ENCODE data around the gene MVK.
A peak's percentile ranks its signal among the peaks of the same experiment; 100 is the strongest.

Gene MVK

GRCh38 chr12:109567967-109568366, 5.6 kb upstream of the MVK start:
- DNase-seq: no peak

GRCh38 chr12:109568486-109568885, 5.1 kb upstream of the MVK start:
- DNase-seq: no peak

DNA sequence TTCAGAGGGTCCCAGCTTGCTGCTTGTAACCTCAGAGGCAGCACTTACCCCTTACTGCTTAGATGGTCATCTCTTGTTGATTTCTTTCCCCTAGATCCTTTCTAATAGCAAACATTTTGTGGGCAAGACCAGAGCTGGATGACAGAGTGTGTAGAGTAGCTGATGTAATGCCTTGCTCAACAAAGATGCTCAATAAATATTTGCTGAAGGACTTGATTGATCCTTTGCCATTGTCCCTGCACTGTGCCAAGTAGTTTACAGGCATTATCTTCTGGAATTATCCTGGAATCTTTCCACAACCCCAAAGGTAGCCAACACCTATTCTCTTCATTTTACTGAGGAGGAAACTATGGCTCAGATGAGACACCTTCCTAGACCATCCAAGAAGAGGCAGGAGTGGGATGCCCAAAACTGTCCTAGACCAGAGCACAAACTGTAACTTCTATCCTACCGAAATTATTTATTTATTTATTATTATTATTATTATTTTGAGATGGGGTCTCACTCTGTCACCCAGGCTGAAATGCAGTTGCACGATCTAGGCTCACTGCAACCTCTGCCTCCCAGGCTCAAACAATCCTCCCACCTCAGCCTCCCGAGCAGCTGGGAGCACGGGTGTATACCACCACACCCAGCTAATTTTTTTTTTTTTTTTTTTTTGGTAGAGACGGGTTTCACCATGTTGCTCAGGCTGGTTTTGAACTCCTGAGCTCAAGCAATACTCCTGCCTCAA, 1.7 kb upstream of the MVK start:
- no peak for DNase-seq

DNA sequence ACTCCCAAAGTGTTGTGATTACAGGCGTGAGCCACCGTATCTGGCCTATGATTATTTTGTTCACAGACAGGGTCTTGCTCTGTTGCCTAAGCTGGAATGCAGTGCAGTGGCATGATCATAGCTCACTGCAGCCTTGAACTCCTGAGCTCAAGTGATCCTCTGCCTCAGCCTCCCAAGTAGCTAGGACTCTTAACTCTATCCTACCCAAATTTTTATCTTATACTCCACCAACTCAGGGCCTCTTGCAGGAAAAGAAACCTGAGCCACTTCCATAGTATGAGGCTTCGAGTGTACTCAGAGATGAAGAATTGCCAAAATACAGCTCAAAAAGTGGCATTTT, 1.1 kb upstream of the MVK start:
- DNase-seq: no peak

- DNase-seq: no peak
These were observed 285 bp downstream of the MVK start for GRCh38 chr12:109573914-109574244.

DNA sequence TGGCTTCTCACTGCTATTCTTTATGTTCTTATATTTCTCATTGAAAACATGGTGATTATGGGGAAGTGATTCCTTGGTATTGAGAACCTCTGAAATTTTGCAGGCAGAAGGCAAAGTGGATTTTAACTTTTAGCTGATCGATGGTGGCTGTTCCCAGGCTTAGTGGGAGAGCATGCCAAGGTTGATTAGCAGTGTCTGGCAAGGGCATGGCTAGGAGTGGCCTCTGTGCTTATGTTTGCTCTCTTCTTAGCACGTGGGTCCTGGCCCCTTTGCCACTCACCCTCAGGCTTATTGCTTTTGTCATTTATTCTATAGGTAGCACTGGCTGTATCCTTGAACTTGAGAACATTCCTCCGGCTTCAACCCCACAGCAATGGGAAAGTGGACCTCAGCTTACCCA, 2.1 kb downstream of the MVK start:
- no peak for DNase-seq

DNA sequence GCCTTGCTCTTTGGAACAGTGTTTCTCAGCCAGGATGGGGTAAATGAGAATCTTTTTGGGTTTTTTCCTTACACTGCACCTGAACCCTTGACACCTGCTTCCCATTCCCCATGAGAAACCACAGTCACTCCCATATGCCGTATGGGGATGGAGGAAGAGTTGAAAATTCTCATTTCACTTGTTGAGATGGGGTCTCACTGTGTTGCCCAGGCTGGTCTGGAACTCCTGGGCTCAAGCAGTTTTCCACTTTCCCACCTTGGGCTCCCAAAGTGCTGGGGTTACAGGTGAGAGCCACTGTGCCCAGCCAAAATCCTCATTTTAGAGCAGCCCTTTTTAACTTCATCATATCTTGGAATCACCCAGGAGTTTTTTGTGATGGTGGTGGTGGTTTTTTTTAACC, 3.7 kb downstream of the MVK start:
- no peak for DNase-seq

- no peak for DNase-seq
These were observed 4.8 kb downstream of the MVK start for GRCh38 chr12:109578330-109578927.

GRCh38 chr12:109579639-109580038, 6.0 kb downstream of the MVK start:
- no peak for DNase-seq

DNA sequence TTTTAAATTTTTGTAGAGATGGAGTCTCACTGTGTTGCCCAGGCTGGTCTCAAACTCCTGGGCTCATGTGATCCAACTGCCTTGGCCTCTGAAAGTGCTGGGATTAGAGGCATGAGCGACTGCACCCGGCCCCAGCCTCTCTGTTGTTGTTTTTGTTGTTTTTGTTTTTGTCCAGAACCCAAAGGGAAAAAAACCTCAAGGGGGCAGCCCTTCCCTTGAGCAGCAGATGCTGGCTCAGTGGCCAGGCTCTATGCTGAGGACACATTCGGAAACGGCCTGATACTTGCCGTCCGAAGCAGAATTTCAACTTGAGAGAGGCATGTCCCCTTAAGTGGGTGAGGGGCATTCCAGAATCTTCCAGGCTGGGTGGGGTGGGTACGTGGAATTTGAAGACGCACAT, 6.7 kb downstream of the MVK start:
- no peak for DNase-seq

GRCh38 chr12:109580684-109581333, 7.2 kb downstream of the MVK start:
- DNase-seq: peak; percentile 94

DNA sequence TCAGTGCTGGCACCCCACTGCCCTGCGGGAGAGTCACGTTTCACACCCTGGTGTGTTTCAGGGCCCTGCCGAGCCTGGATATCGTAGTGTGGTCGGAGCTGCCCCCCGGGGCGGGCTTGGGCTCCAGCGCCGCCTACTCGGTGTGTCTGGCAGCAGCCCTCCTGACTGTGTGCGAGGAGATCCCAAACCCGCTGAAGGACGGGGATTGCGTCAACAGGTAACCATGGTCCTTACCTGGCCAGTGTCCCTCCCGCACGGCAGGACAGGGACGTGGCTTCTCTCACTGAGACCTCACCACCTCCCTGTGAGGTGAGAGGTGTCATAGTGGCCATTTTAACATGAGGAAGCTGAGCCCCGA, 7.7 kb downstream of the MVK start:
- no peak for DNase-seq

DNA sequence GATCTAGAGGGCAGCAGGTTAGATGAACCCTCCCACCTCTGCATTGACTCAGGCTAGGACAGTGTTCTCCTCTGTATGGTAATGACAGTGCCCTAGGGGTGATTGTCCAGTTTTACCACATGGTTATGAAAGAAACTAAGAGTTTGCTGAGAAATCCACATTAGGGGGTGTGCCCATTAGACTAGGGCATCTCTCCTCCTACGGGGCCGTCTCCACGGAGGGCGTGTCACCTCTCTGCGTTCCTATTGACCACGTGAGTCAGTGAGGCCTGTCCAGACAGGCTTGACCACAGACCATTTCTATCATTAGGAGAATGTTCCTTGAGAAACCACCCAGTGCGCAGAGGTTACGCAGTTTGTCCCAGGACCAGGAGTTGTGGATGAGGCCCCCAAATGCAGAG, 8.3 kb downstream of the MVK start:
- no peak for DNase-seq

GRCh38 chr12:109582636-109583035, 9.0 kb downstream of the MVK start:
- no peak for DNase-seq

DNA sequence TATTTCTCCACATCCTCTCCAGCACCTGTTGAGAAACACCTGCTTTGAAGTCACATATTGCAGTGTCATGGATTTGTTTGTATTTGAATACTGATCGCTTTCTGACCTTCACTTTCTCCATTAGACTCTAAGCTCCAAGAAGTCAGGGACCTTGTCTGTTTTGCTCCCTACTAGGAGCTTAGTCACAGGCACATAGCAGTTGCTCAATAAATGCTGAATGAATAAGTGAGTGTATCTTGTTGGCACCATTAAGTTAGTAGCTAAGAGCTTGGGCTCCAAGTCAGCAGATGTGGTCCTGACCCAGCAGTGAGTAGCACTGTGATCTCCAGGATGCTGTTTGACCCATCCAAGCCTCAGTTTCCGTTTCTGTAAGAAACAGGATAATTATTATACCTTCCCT, 10.1 kb downstream of the MVK start:
- no peak for DNase-seq

GRCh38 chr12:109586385-109587296, 13.0 kb downstream of the MVK start:
- DNase-seq: peak; percentile 24

DNA sequence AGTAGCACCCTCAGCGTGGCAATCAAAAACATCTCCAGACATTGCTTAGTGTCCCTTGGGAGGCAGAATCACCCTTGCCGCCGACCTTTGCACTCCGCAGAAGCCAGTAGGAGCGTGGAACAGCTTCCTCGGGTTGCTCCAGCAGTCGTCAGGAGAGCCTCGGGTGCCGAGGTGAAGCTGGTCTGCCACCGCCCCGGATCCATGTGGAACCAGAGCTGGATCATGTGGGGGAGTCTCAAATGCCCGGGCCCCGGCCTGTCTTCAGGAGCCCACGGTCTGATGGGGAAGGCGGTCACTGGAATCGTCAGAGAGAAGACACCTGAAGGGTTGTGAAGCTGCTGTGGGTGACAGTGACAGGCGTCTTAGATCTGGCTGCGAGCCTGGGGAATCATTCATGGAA, 14.3 kb downstream of the MVK start:
- no peak for DNase-seq

GRCh38 chr12:109588461-109589239, 15.1 kb downstream of the MVK start:
- DNase-seq: no peak

DNA sequence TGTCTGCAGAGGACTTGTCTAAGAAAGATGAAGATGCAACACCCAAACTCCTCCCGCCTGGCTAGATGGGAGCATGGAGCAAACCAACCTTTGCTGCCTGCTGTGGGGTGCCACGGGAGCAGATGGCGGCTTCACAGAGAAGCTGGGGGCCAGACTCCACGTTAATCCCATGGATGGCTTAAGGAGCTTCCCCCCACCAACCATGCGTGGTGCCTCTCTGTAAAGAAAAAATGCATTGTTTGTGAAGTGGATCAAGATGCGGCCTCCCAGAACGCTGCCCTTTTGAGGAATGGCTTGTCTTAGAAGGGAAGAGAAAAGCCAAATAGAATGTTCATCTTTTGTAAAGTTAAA, 15.6 kb downstream of the MVK start:
- no peak for DNase-seq

GRCh38 chr12:109589691-109590245, 16.2 kb downstream of the MVK start:
- no peak for DNase-seq

- DNase-seq: no peak
These were observed 17.0 kb downstream of the MVK start for GRCh38 chr12:109590566-109590965.

DNA sequence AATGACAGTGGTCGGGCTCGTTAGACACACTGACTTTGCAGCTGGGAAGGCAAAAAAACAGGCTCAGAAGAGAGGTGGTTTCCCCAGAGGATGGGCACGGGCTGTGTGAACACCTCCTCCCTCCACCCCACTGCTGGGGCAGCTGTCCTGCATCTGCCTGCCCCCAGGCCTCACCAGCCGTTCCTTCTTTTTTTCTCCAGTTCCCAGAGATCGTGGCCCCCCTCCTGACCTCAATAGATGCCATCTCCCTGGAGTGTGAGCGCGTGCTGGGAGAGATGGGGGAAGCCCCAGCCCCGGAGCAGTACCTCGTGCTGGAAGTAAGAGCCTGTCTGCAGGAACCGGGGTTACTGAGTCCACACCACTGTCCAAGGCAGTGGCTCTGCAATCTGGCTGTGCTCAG, 17.4 kb downstream of the MVK start:
- DNase-seq: peak; percentile 58
